Small intestine (tissue), 7 donors: Measurements from ENCODE around the gene IGIP. TPM values are rescaled to one million over a fixed set of nuclear protein-coding genes. Genes with fewer than 3 reads are reported as not detected.

Experiments used
- DNase-seq, 2 donors: peaks; one replicate each; pipeline versions ENCODE4 v3.0.0 to v3.0.0-alpha.2; 2013
- FAIRE-seq: peaks from 2 replicates; lab custom pipeline; 2012; peaks lifted over from hg19 to GRCh38; lab: Jason Lieb, UNC
- H3K27ac ChIP-seq, 3 donors: one replicate each; pipeline ENCODE4 v1.5.1; 2013; ENCODE audit warnings: low read length in 2 of 3, mild to moderate bottlenecking in 2 of 3, control low read depth in 1 of 3, inconsistent platforms in 1 of 3, low read depth in 1 of 3, moderate library complexity in 1 of 3
- H3K27me3 ChIP-seq, 3 donors: one replicate each; pipeline ENCODE4 v1.6.1; 2013; ENCODE audit warnings: low read length in 3 of 3, inconsistent platforms in 1 of 3; ENCODE audit not compliant: control insufficient read depth in 3 of 3, insufficient read depth in 3 of 3
- H3K36me3 ChIP-seq, 3 donors: one replicate each; pipeline ENCODE4 v1.6.1; 2013; ENCODE audit warnings: low read length in 3 of 3, inconsistent platforms in 1 of 3, low read depth in 1 of 3, mild to moderate bottlenecking in 1 of 3, moderate library complexity in 1 of 3; ENCODE audit not compliant: control insufficient read depth in 3 of 3, insufficient read depth in 2 of 3
- H3K4me1 ChIP-seq, 3 donors: one replicate each; pipeline ENCODE4 v1.6.1; 2013; ENCODE audit warnings: low read length in 2 of 3, inconsistent platforms in 1 of 3, low read depth in 1 of 3, mild to moderate bottlenecking in 1 of 3, moderate library complexity in 1 of 3; ENCODE audit not compliant: control insufficient read depth in 3 of 3, insufficient read depth in 2 of 3
- H3K4me3 ChIP-seq, 3 donors: one replicate each; pipeline ENCODE4 v1.5.1; 2013; ENCODE audit warnings: low read length in 3 of 3, control low read depth in 1 of 3, inconsistent platforms in 1 of 3, low read depth in 1 of 3, mild to moderate bottlenecking in 1 of 3, moderate library complexity in 1 of 3
- H3K9me3 ChIP-seq, 2 donors: one replicate each; pipeline ENCODE4 v1.6.1; 2013; ENCODE audit warnings: low read depth in 1 of 2, low read length in 1 of 2; ENCODE audit not compliant: control insufficient read depth in 2 of 2, insufficient read depth in 1 of 2
- WGBS, 3 donors: extraction: QIAGEN DNeasy Blood & Tissue Kit; methylation state at CpG; one replicate each; pipeline ENCODE4 v1.1.7; 2013; 5-methylcytosine and 5-hydroxymethylcytosine counted together
- polyA plus RNA-seq, 4 donors: library from polyadenylated mRNA; stranded (reverse) in 3 of 4; unstranded in 1 of 4; fragments of 200-250 nt in 3 of 4; fragments of 120-200 nt in 1 of 4; gene quantifications; one replicate each; pipeline versions ENCODE4 v1.2.1 to v1.2.3, GENCODE V29; 2013
- donor health status: healthy with polysubstance abuse.
- donor health status: control.
- donor health status: control.
- donor health status: Bipolar disorder and iron deficiency.
- donor health status: healthy.

IGIP gene
- polyA plus RNA-seq, 4 donors = 4.6 to 10.1 (median 7.9) TPM

GRCh38 chr5:140113180-140113698 lies 12.5 kb upstream of the IGIP start:
- peak in 1 of 2 donors; percentile 29 for DNase-seq
- H3K27ac ChIP-seq = peak overlapping the region; percentile 33 to 93 (median 92)
- peaks cover 0 to 3% (median 0%) of the 10 kb centered on the region in 3 donors for H3K36me3 ChIP-seq
- peaks cover 0 to 44% (median 0%) of the 10 kb centered on the region in 3 donors for H3K27me3 ChIP-seq
- WGBS, 3 donors = 0 to 1% (median 1%) methylated on average over 15 to 28 of the region's 28 CpGs
- H3K4me1 ChIP-seq = peaks cover 3 to 27% (median 18%) of the 10 kb centered on the region in 3 donors
- no peak for FAIRE-seq
- H3K9me3 ChIP-seq = no peaks in the 10 kb centered on the region
- peak overlapping the region; percentile 51 to 94 (median 90) for H3K4me3 ChIP-seq

GRCh38 chr5:140113699-140114263 lies 12.0 kb upstream of the IGIP start, which contains the start of gene PURA:
TSS of gene PURA (plus strand) at chr5:140114109. CDS start at chr5:140114182, 73 bp downstream.
- Histone ChIP-seq H3K27me3 (peaks cover 0 to 39% (median 0%) of the 10 kb centered on the region in 3 donors), H3K36me3 (peaks cover 0 to 3% (median 0%) of the 10 kb centered on the region in 3 donors), H3K4me3 (peak within 1 kb of the TSS; percentile 51 to 94 (median 90)), H3K9me3 (no peaks in the 10 kb centered on the region), H3K27ac (peak within 1 kb of the TSS; percentile 92 to 96 (median 93)), H3K4me1 (peaks cover 3 to 21% (median 21%) of the 10 kb centered on the region in 3 donors)
- WGBS, 3 donors = 0% methylated on average over 19 to 60 of the region's 60 CpGs
- FAIRE-seq (no peak), DNase-seq (peak; percentile 94 to 97)

- FAIRE-seq = no peak
- Histone ChIP-seq H3K27ac (peak overlapping the region; percentile 92 to 96 (median 93)), H3K4me3 (peak overlapping the region; percentile 51 to 94 (median 90)), H3K9me3 (no peaks in the 10 kb centered on the region), H3K27me3 (peaks cover 0 to 31% (median 0%) of the 10 kb centered on the region in 3 donors), H3K36me3 (peaks cover 0 to 3% (median 0%) of the 10 kb centered on the region in 3 donors), H3K4me1 (peaks cover 3 to 18% (median 14%) of the 10 kb centered on the region in 3 donors)
- DNase-seq = peak; percentile 64 to 88
- 0 to 3% (median 1%) methylated on average over 55 to 65 of the region's 65 CpGs for WGBS, 3 donors
Measured at GRCh38 chr5:140114341-140115185, 11.2 kb upstream of the IGIP start.

- DNase-seq (no peak), FAIRE-seq (no peak)
- H3K9me3 ChIP-seq = no peaks in the 10 kb centered on the region
- 6 to 41% (median 16%) methylated on average over 1 of the region's 1 CpG for WGBS, 3 donors
- peak overlapping the region; percentile 92 to 96 (median 93) for H3K27ac ChIP-seq
- H3K4me3 ChIP-seq = peak overlapping the region; percentile 51 to 94 (median 90)
- peaks cover 3 to 18% (median 13%) of the 10 kb centered on the region in 3 donors for H3K4me1 ChIP-seq
- peaks cover 0 to 3% (median 0%) of the 10 kb centered on the region in 3 donors for H3K36me3 ChIP-seq
- peaks cover 0 to 31% (median 0%) of the 10 kb centered on the region in 3 donors for H3K27me3 ChIP-seq
Measured at GRCh38 chr5:140115186-140115500, 10.6 kb upstream of the IGIP start.

GRCh38 chr5:140116716-140117115 lies 9.0 kb upstream of the IGIP start:
- H3K36me3 ChIP-seq = peaks cover 0 to 3% (median 0%) of the 10 kb centered on the region in 3 donors
- 45 to 67% (median 59%) methylated on average over 2 of the region's 2 CpGs for WGBS, 3 donors
- no peak overlapping the region for H3K27ac ChIP-seq
- no peak overlapping the region for H3K4me3 ChIP-seq
- DNase-seq (peak in 1 of 2 donors; percentile 23), FAIRE-seq (no peak)
- H3K27me3 ChIP-seq = peaks cover 0 to 19% (median 0%) of the 10 kb centered on the region in 3 donors
- H3K4me1 ChIP-seq = peaks cover 3 to 13% (median 11%) of the 10 kb centered on the region in 3 donors
- H3K9me3 ChIP-seq = no peaks in the 10 kb centered on the region

- WGBS, 3 donors = 50 to 70% (median 62%) methylated on average over 3 of the region's 3 CpGs
- Histone ChIP-seq H3K4me3 (no peak overlapping the region), H3K9me3 (no peaks in the 10 kb centered on the region), H3K27me3 (peaks cover 0 to 11% (median 0%) of the 10 kb centered on the region in 3 donors), H3K27ac (no peak overlapping the region), H3K4me1 (peaks cover 3 to 13% (median 10%) of the 10 kb centered on the region in 3 donors), H3K36me3 (peaks cover 0 to 3% (median 0%) of the 10 kb centered on the region in 3 donors)
- DNase-seq (no peak), FAIRE-seq (no peak)
Measured at GRCh38 chr5:140117523-140117922, 8.2 kb upstream of the IGIP start.

GRCh38 chr5:140118302-140118936 lies 7.3 kb upstream of the IGIP start:
- H3K4me3 ChIP-seq = no peak overlapping the region
- DNase-seq (no peak), FAIRE-seq (no peak)
- peaks cover 0 to 2% (median 0%) of the 10 kb centered on the region in 3 donors for H3K27me3 ChIP-seq
- peaks cover 0 to 3% (median 0%) of the 10 kb centered on the region in 3 donors for H3K36me3 ChIP-seq
- no peaks in the 10 kb centered on the region for H3K9me3 ChIP-seq
- H3K27ac ChIP-seq = peak overlapping the region in 1 of 3 donors; percentile 16
- WGBS, 3 donors = 70 to 78% (median 73%) methylated on average over 3 of the region's 3 CpGs
- H3K4me1 ChIP-seq = peaks cover 0 to 8% (median 6%) of the 10 kb centered on the region in 3 donors
